ENCODE results near the gene CCT2. TPM values are rescaled to one million over a fixed set of nuclear protein-coding genes. Genes with fewer than 3 reads are reported as not detected.
A peak's percentile ranks its signal among the peaks of the same experiment; 100 is the strongest.

CCT2 gene
- total RNA-seq, 1 donor from 2014 or later, result 447 TPM

- DNase-seq (ENCODE audit: low spot score), result no peak
- H3K27me3 Mint-ChIP-seq (ENCODE audit: insufficient read depth), result no peaks in the 10 kb centered on the region
- H3K4me1 Mint-ChIP-seq (ENCODE audit: low read depth), result peaks cover 10% of the 10 kb centered on the region
- H3K27ac Mint-ChIP-seq, result no peak overlapping the region
- H3K9me3 Mint-ChIP-seq, result no peaks in the 10 kb centered on the region
- H3K36me3 Mint-ChIP-seq (ENCODE audit: low read depth), result peaks cover 21% of the 10 kb centered on the region
- H3K4me3 Mint-ChIP-seq, result no peak overlapping the region
- intact Hi-C loops (cut with micrococcal nuclease), result no loop called here
These were observed 16.0 kb upstream of the CCT2 start for GRCh38 chr12:69569236-69569635.

GRCh38 chr12:69570000-69570516 lies 15.2 kb upstream of the CCT2 start:
- peaks cover 22% of the 10 kb centered on the region for H3K36me3 Mint-ChIP-seq (ENCODE audit: low read depth)
- intact Hi-C loops (cut with micrococcal nuclease), result loop anchor here (1.0 to 2.0 kb wide), 2 partner anchors 35 to 415 kb away; no protein-coding TSS in a partner anchor
- H3K9me3 Mint-ChIP-seq, result no peaks in the 10 kb centered on the region
- H3K4me3 Mint-ChIP-seq, result no peak overlapping the region
- H3K4me1 Mint-ChIP-seq (ENCODE audit: low read depth), result peaks cover 10% of the 10 kb centered on the region
- H3K27me3 Mint-ChIP-seq (ENCODE audit: insufficient read depth), result no peaks in the 10 kb centered on the region
- DNase-seq (ENCODE audit: low spot score), result no peak
- no peak overlapping the region for H3K27ac Mint-ChIP-seq

GRCh38 chr12:69570545-69571399 lies 14.5 kb upstream of the CCT2 start:
- Mint-ChIP-seq H3K27me3 (ENCODE audit: insufficient read depth) (no peaks in the 10 kb centered on the region), H3K9me3 (no peaks in the 10 kb centered on the region), H3K27ac (no peak overlapping the region), H3K4me3 (no peak overlapping the region), H3K36me3 (ENCODE audit: low read depth) (peaks cover 22% of the 10 kb centered on the region), H3K4me1 (ENCODE audit: low read depth) (peaks cover 10% of the 10 kb centered on the region)
- DNase-seq (ENCODE audit: low spot score), result peak; percentile 38
- intact Hi-C loops (cut with micrococcal nuclease), result loop anchor here (1.0 to 2.0 kb wide), 8 partner anchors 15 to 416 kb away; partner anchors contain the start of genes CCT2 and FRS2

- Mint-ChIP-seq H3K27me3 (ENCODE audit: insufficient read depth) (no peaks in the 10 kb centered on the region), H3K4me3 (no peak overlapping the region), H3K4me1 (ENCODE audit: low read depth) (no peaks in the 10 kb centered on the region), H3K36me3 (ENCODE audit: low read depth) (peaks cover 19% of the 10 kb centered on the region), H3K27ac (no peak overlapping the region), H3K9me3 (no peaks in the 10 kb centered on the region)
- DNase-seq (ENCODE audit: low spot score), result no peak
- intact Hi-C loops (cut with micrococcal nuclease), result no loop called here
These were observed 9.9 kb upstream of the CCT2 start for GRCh38 chr12:69575346-69575745.

GRCh38 chr12:69578283-69578682 lies 7.0 kb upstream of the CCT2 start:
- intact Hi-C loops (cut with micrococcal nuclease), result no loop called here
- H3K9me3 Mint-ChIP-seq, result no peaks in the 10 kb centered on the region
- H3K4me1 Mint-ChIP-seq (ENCODE audit: low read depth), result no peaks in the 10 kb centered on the region
- H3K27ac Mint-ChIP-seq, result no peak overlapping the region
- H3K4me3 Mint-ChIP-seq, result no peak overlapping the region
- no peaks in the 10 kb centered on the region for H3K27me3 Mint-ChIP-seq (ENCODE audit: insufficient read depth)
- DNase-seq (ENCODE audit: low spot score), result no peak
- peaks cover 8% of the 10 kb centered on the region for H3K36me3 Mint-ChIP-seq (ENCODE audit: low read depth)

- intact Hi-C loops (cut with micrococcal nuclease), result no loop called here
- no peaks in the 10 kb centered on the region for H3K4me1 Mint-ChIP-seq (ENCODE audit: low read depth)
These were observed 6.2 kb upstream of the CCT2 start for GRCh38 chr12:69579029-69579428.

GRCh38 chr12:69580074-69580473 lies 5.2 kb upstream of the CCT2 start:
- Mint-ChIP-seq H3K4me3 (no peak overlapping the region), H3K36me3 (ENCODE audit: low read depth) (no peaks in the 10 kb centered on the region), H3K27ac (no peak overlapping the region), H3K27me3 (ENCODE audit: insufficient read depth) (no peaks in the 10 kb centered on the region), H3K4me1 (ENCODE audit: low read depth) (no peaks in the 10 kb centered on the region), H3K9me3 (no peaks in the 10 kb centered on the region)
- DNase-seq (ENCODE audit: low spot score), result no peak
- intact Hi-C loops (cut with micrococcal nuclease), result loop anchor here (10.0 kb wide), 1 partner anchor 775 kb away; the partner anchor contains the start of gene MDM2

More at GRCh38 chr12:69579029-69579428, 6.2 kb upstream of the CCT2 start:
- H3K36me3 Mint-ChIP-seq (ENCODE audit: low read depth), result peaks cover 4% of the 10 kb centered on the region
- H3K4me3 Mint-ChIP-seq, result no peak overlapping the region
- no peak overlapping the region for H3K27ac Mint-ChIP-seq
- DNase-seq (ENCODE audit: low spot score), result no peak
- H3K9me3 Mint-ChIP-seq, result no peaks in the 10 kb centered on the region
- H3K27me3 Mint-ChIP-seq (ENCODE audit: insufficient read depth), result no peaks in the 10 kb centered on the region

- Mint-ChIP-seq H3K27ac (no peak overlapping the region), H3K9me3 (no peaks in the 10 kb centered on the region), H3K36me3 (ENCODE audit: low read depth) (peaks cover 15% of the 10 kb centered on the region), H3K4me1 (ENCODE audit: low read depth) (no peaks in the 10 kb centered on the region), H3K27me3 (ENCODE audit: insufficient read depth) (no peaks in the 10 kb centered on the region), H3K4me3 (no peak overlapping the region)
- no peak for DNase-seq (ENCODE audit: low spot score)
- intact Hi-C loops (cut with micrococcal nuclease), result loop anchor here (10.0 kb wide), 1 partner anchor 778 kb away; the partner anchor contains the start of gene MDM2
These were observed 2.1 kb upstream of the CCT2 start for GRCh38 chr12:69583203-69583602.

GRCh38 chr12:69588527-69588926 lies 3.3 kb downstream of the CCT2 start:
- Mint-ChIP-seq H3K4me3 (no peak overlapping the region), H3K9me3 (no peaks in the 10 kb centered on the region), H3K4me1 (ENCODE audit: low read depth) (peaks cover 11% of the 10 kb centered on the region), H3K27ac (no peak overlapping the region), H3K27me3 (ENCODE audit: insufficient read depth) (no peaks in the 10 kb centered on the region), H3K36me3 (ENCODE audit: low read depth) (peaks cover 56% of the 10 kb centered on the region)
- no peak for DNase-seq (ENCODE audit: low spot score)
- intact Hi-C loops (cut with micrococcal nuclease), result loop anchor here (1.0 to 10.0 kb wide), 2 partner anchors 8 to 784 kb away; partner anchors contain the start of gene MDM2

- no peak for DNase-seq (ENCODE audit: low spot score)
- peaks cover 61% of the 10 kb centered on the region for H3K36me3 Mint-ChIP-seq (ENCODE audit: low read depth)
- H3K4me3 Mint-ChIP-seq, result no peak overlapping the region
- H3K9me3 Mint-ChIP-seq, result no peaks in the 10 kb centered on the region
- H3K4me1 Mint-ChIP-seq (ENCODE audit: low read depth), result peaks cover 11% of the 10 kb centered on the region
- no peaks in the 10 kb centered on the region for H3K27me3 Mint-ChIP-seq (ENCODE audit: insufficient read depth)
- no peak overlapping the region for H3K27ac Mint-ChIP-seq
- intact Hi-C loops (cut with micrococcal nuclease), result loop anchor here (10.0 kb wide), 1 partner anchor 784 kb away; the partner anchor contains the start of gene MDM2
These were observed 3.8 kb downstream of the CCT2 start for GRCh38 chr12:69589082-69589481.

- Mint-ChIP-seq H3K27me3 (ENCODE audit: insufficient read depth) (no peaks in the 10 kb centered on the region), H3K4me3 (no peak overlapping the region), H3K36me3 (ENCODE audit: low read depth) (peaks cover 67% of the 10 kb centered on the region), H3K9me3 (no peaks in the 10 kb centered on the region), H3K4me1 (ENCODE audit: low read depth) (peaks cover 9% of the 10 kb centered on the region), H3K27ac (no peak overlapping the region)
- DNase-seq (ENCODE audit: low spot score), result no peak
- intact Hi-C loops (cut with micrococcal nuclease), result loop anchor here (1.0 kb wide), 1 partner anchor 7 kb away; no protein-coding TSS in a partner anchor
These were observed 10.4 kb downstream of the CCT2 start for GRCh38 chr12:69595689-69596088.

- no peak for DNase-seq (ENCODE audit: low spot score)
- H3K27ac Mint-ChIP-seq, result no peak overlapping the region
- intact Hi-C loops (cut with micrococcal nuclease), result no loop called here
- peaks cover 7% of the 10 kb centered on the region for H3K9me3 Mint-ChIP-seq
- H3K4me1 Mint-ChIP-seq (ENCODE audit: low read depth), result peaks cover 9% of the 10 kb centered on the region
- H3K36me3 Mint-ChIP-seq (ENCODE audit: low read depth), result peaks cover 66% of the 10 kb centered on the region
- no peak overlapping the region for H3K4me3 Mint-ChIP-seq
- H3K27me3 Mint-ChIP-seq (ENCODE audit: insufficient read depth), result no peaks in the 10 kb centered on the region
These were observed 13.0 kb downstream of the CCT2 start for GRCh38 chr12:69598174-69598753.

GRCh38 chr12:69600804-69601203 lies 15.5 kb downstream of the CCT2 start:
- Mint-ChIP-seq H3K4me1 (ENCODE audit: low read depth) (peaks cover 7% of the 10 kb centered on the region), H3K27me3 (ENCODE audit: insufficient read depth) (no peaks in the 10 kb centered on the region), H3K36me3 (ENCODE audit: low read depth) (peaks cover 53% of the 10 kb centered on the region), H3K27ac (no peak overlapping the region), H3K4me3 (no peak overlapping the region), H3K9me3 (peaks cover 7% of the 10 kb centered on the region)
- no peak for DNase-seq (ENCODE audit: low spot score)
- intact Hi-C loops (cut with micrococcal nuclease), result no loop called here
